ENCODE measurements around the gene DTHD1. TPM values are rescaled to one million over a fixed set of nuclear protein-coding genes. Genes with fewer than 3 reads are reported as not detected.

DTHD1 gene
- total RNA-seq, 2 experiments from 2014 or later, result 1.2 to 1.3 TPM

- no peak for TF ChIP-seq CTCF (IDR thresholded peaks at IDR 0.05)
- DNase-seq, result no peak
- Mint-ChIP-seq H3K27ac (peak overlapping the region; percentile 50), H3K4me1 (ENCODE audit: low read depth) (peaks cover 72% of the 10 kb centered on the region), H3K27me3 (no peaks in the 10 kb centered on the region), H3K9me3 (no peaks in the 10 kb centered on the region), H3K4me3 (no peak overlapping the region), H3K36me3 (ENCODE audit: low read depth) (peaks cover 4% of the 10 kb centered on the region)
- ChIA-PET CTCF (no interaction called here), POLR2A (interaction anchor here (1.0 to 1.5 kb wide), 3 partner anchors 35 to 40 kb away, joined by 3 to 6 read pairs (median 3); no protein-coding TSS in a partner anchor)
- intact Hi-C loops (cut with micrococcal nuclease), result loop anchor here (5.0 kb wide), 1 partner anchor 78 kb away; the partner anchor contains the start of gene ARAP2
- no peak for ATAC-seq
These were observed 38.9 kb downstream of the DTHD1 start for GRCh38 chr4:36320117-36320896.

- intact Hi-C loops (cut with micrococcal nuclease), result loop anchor here (5.0 kb wide), 1 partner anchor 79 kb away; the partner anchor contains the start of gene ARAP2
- CTCF ChIA-PET, result interaction anchor here (0.8 kb wide), 1 partner anchor 79 kb away, joined by 4 read pairs; no protein-coding TSS in a partner anchor
These were observed 39.8 kb downstream of the DTHD1 start for GRCh38 chr4:36321176-36321575.

GRCh38 chr4:36322921-36323354, 41.5 kb downstream of the DTHD1 start:
- peaks cover 76% of the 10 kb centered on the region for H3K4me1 Mint-ChIP-seq (ENCODE audit: low read depth)
- TF ChIP-seq CTCF (IDR thresholded peaks at IDR 0.05), result no peak
- H3K9me3 Mint-ChIP-seq, result no peaks in the 10 kb centered on the region
- peak overlapping the region; percentile 43 for H3K4me3 Mint-ChIP-seq
- intact Hi-C loops (cut with micrococcal nuclease), result loop anchor here (1.0 to 5.0 kb wide), 3 partner anchors 37 to 81 kb away; partner anchors contain the start of gene ARAP2
- peak; percentile 67 for DNase-seq
- POLR2A ChIA-PET, result no interaction called here
- CTCF ChIA-PET, result no interaction called here
- H3K27ac Mint-ChIP-seq, result peak overlapping the region; percentile 89
- H3K36me3 Mint-ChIP-seq (ENCODE audit: low read depth), result peaks cover 3% of the 10 kb centered on the region
- H3K27me3 Mint-ChIP-seq, result no peaks in the 10 kb centered on the region
- peak; percentile 84 for ATAC-seq

More at GRCh38 chr4:36321176-36321575, 39.8 kb downstream of the DTHD1 start:
- Mint-ChIP-seq H3K27ac (peak overlapping the region; percentile 74), H3K36me3 (ENCODE audit: low read depth) (peaks cover 4% of the 10 kb centered on the region), H3K9me3 (no peaks in the 10 kb centered on the region), H3K4me3 (no peak overlapping the region), H3K27me3 (no peaks in the 10 kb centered on the region), H3K4me1 (ENCODE audit: low read depth) (peaks cover 77% of the 10 kb centered on the region)
- POLR2A ChIA-PET, result interaction anchor here (0.7 to 1.5 kb wide), 4 partner anchors 35 to 63 kb away, joined by 3 to 6 read pairs (median 3); no protein-coding TSS in a partner anchor
- no peak for TF ChIP-seq CTCF (IDR thresholded peaks at IDR 0.05)
- ATAC-seq (no peak), DNase-seq (no peak)

GRCh38 chr4:36323816-36324419, 42.5 kb downstream of the DTHD1 start:
- ATAC-seq, result no peak
- peaks cover 71% of the 10 kb centered on the region for H3K4me1 Mint-ChIP-seq (ENCODE audit: low read depth)
- CTCF ChIA-PET, result interaction anchor here (1.1 kb wide), 1 partner anchor 25 kb away, joined by 3 read pairs; no protein-coding TSS in a partner anchor

More at GRCh38 chr4:36323816-36324419, 42.5 kb downstream of the DTHD1 start:
- peak overlapping the region; percentile 89 for H3K27ac Mint-ChIP-seq
- no peak for DNase-seq
- no peaks in the 10 kb centered on the region for H3K27me3 Mint-ChIP-seq
- no peak for TF ChIP-seq CTCF (IDR thresholded peaks at IDR 0.05)
- POLR2A ChIA-PET, result interaction anchor here (1.0 to 1.2 kb wide), 2 partner anchors 38 to 70 kb away, joined by 3 to 7 read pairs; no protein-coding TSS in a partner anchor
- intact Hi-C loops (cut with micrococcal nuclease), result loop anchor here (1.0 to 5.0 kb wide), 3 partner anchors 38 to 82 kb away; partner anchors contain the start of gene ARAP2
- H3K9me3 Mint-ChIP-seq, result no peaks in the 10 kb centered on the region
- peaks cover under 1% of the 10 kb centered on the region for H3K36me3 Mint-ChIP-seq (ENCODE audit: low read depth)
- peak overlapping the region; percentile 43 for H3K4me3 Mint-ChIP-seq
